Mesodermal cell (in vitro differentiated cells): ENCODE data around the gene TBX21.
"Not testable (repeated sequence)": the region's sequence is repeated elsewhere in the genome, so short reads cannot be mapped to it uniquely, and the experiment has no call there.

Experiments
- H3K27ac ChIP-seq: 2 replicates; pipeline ENCODE4 v1.7.0; 2013; ENCODE audit warnings: mild to moderate bottlenecking, low read depth, low read length, moderate library complexity; ENCODE audit not compliant: severe bottlenecking
- H3K36me3 ChIP-seq: 2 replicates; pipeline ENCODE4 v1.7.1; 2013; ENCODE audit warnings: mild to moderate bottlenecking, low read length, moderate library complexity; ENCODE audit not compliant: control insufficient read depth, insufficient read depth
- H3K4me1 ChIP-seq: one replicate; pipeline ENCODE4 v1.7.1; 2013; ENCODE audit warnings: mild to moderate bottlenecking, low read length; ENCODE audit not compliant: insufficient read depth, control insufficient read depth, poor library complexity, severe bottlenecking
- H3K4me3 ChIP-seq: 2 replicates; pipeline ENCODE4 v1.7.0; 2013; ENCODE audit warnings: low read length, control low read depth, mild to moderate bottlenecking; ENCODE audit not compliant: insufficient read depth, poor library complexity, severe bottlenecking; ENCODE audit errors: extremely low read depth
- H3K9me3 ChIP-seq: 2 replicates; pipeline ENCODE4 v1.7.1; 2013; ENCODE audit warnings: mild to moderate bottlenecking, low read length, moderate library complexity; ENCODE audit not compliant: control insufficient read depth
- WGBS, 2 experiments: methylation state at CpG; one replicate each; pipeline ENCODE4 v1.1.5; 2013; ENCODE audit warnings: missing lambda C conversion rate in 2 of 2; ENCODE audit not compliant: insufficient coverage in 2 of 2; 5-methylcytosine and 5-hydroxymethylcytosine counted together

TBX21 gene

DNA sequence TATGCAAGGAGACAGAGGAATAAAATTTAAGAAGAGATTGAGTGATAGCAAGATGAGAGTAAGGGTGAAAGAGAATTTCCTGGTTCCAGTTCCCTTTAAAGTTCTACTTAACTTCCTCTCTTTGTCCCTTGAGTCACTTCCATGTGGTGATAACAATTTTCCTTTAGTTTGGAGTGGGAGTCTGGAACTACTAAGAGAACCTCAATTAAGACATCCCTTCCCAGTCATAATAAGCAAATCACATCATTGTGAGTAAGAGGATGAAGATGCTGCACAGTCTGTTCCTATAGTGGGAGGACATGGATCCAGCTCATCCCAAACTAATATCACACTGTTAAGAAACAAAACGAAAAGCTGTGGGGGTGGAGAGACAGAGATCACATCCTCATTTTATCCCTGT lies 24.4 kb downstream of the TBX21 start:
- H3K9me3 ChIP-seq = peaks cover 5% of the 10 kb centered on the region
- no peak overlapping the region for H3K27ac ChIP-seq
- no peaks in the 10 kb centered on the region for H3K36me3 ChIP-seq
- H3K4me3 ChIP-seq = no peak overlapping the region
- no peaks in the 10 kb centered on the region for H3K4me1 ChIP-seq
- no CpG with 5 or more reads among the region's 1 CpG for WGBS, 2 experiments

DNA sequence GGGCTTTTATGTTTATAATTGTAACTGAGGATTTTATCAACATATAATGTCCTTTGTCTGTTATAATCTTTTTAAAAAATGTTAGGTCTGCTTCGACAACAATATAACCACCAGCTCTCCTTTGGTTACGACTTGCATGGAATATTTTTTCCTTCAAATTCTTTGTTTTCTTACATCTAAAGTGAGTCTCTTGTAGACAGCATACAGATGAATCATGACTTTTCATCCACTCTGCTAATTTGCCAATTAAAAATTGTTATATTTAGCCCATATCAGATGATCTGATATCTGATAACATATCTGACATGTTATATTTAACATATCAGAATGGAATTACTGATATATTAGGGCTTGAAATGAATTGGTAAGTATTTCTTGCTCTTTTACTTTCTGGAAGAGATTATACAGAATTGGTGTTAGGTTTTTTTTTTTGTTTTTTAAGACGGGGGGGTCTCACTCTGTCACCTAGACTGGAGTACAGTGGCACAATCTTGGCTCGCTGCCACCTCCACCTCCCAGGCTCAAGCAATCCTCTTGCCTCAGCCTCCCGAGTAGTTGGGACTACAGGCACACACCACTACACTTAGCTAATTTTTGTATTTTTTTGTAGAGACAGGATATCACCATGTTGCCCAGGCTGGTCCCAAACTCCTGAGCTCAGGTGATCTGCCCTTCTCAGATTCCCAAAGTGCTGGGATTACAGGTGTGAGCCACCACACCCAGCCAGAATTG lies 27.5 kb downstream of the TBX21 start:
- 80% methylated on average over 1 of the region's 5 CpGs; no CpG with 5 or more reads in 1 of the 2 experiments for WGBS, 2 experiments
- no peak overlapping the region for H3K27ac ChIP-seq
- H3K4me1 ChIP-seq = no peaks in the 10 kb centered on the region
- no peaks in the 10 kb centered on the region for H3K36me3 ChIP-seq
- H3K9me3 ChIP-seq = peaks cover 5% of the 10 kb centered on the region
- no peak overlapping the region for H3K4me3 ChIP-seq

DNA sequence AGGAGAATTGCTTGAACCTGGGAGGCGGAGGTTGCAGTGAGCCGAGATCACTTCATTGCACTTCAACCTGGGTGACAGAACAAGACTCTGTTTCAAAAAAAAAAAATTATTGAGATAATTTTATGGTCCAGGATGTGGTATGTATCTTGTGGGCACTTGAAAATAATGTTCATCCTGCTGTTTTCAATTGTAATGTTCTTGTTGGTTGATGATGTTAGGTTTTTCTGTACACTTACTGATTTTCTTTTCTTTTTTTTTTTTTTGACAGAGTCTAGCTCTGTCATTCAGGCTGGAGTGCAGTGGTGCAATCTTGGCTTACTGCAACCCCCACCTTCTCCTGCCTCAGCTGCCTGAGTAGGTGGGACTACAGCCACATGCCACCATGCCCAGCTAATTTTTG lies 29.7 kb downstream of the TBX21 start:
- Histone ChIP-seq H3K4me1 (no peaks in the 10 kb centered on the region), H3K36me3 (no peaks in the 10 kb centered on the region), H3K4me3 (no peak overlapping the region), H3K27ac (no peak overlapping the region), H3K9me3 (no peaks in the 10 kb centered on the region)
- 76 to 82% methylated on average over 2 of the region's 2 CpGs for WGBS, 2 experiments

DNA sequence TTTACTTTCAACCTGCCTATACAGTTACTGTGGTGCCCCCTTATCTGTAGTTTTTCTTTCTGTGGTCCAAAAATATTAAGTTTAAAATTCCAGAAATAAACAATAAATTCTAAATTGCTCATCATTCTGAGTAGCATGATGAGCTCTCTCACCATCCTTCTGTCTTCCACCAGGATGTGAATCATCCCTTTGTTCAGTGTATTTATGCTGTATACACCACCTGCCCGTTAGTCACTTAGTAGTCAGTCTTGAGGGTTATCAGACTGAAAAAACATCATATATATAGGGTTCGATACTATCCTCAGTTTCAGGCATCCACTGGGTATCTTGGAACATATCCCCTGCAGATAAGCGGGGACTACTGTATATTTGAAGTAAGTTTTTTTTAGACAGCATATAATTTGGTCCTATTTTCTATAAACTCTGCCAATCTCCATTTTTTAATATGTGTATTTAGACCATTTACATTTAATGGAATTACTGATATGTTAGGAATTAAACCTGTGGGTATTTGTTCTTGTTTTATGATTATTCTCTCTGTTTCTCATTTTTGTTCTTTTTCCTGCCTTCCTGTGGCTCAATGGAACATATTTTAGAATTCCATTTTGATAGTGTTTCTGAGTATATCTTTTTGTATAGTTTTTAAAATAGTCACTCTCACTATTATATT lies 31.0 kb downstream of the TBX21 start:
- peaks cover 1% of the 10 kb centered on the region for H3K9me3 ChIP-seq
- H3K4me3 ChIP-seq = no peak overlapping the region
- no peaks in the 10 kb centered on the region for H3K4me1 ChIP-seq
- H3K27ac ChIP-seq = no peak overlapping the region
- no peaks in the 10 kb centered on the region for H3K36me3 ChIP-seq
- 80% methylated on average over 1 of the region's 3 CpGs; no CpG with 5 or more reads in 1 of the 2 experiments for WGBS, 2 experiments

DNA sequence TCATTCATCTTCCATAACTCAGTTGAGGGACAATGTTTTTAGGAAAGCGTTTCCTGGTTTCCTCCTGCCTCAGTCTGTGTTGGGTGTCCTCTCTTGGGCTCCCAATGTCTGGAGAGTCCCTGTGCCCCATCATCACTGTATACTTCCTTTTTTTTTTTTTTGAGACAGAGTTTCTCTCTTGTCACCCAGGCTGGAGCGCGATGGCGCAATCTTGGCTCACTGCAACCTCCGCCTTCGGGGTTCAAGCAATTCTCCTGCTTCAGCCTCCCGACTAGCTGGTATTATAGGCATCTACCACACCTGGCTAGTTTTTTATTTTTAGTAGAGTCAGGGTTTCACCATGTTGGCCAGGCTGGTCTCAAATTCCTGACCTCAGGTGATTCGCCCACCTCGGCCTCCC lies 40.6 kb downstream of the TBX21 start:
- not testable (repeated sequence) for H3K4me1 ChIP-seq, H3K4me3 ChIP-seq, H3K9me3 ChIP-seq, H3K27ac ChIP-seq, H3K36me3 ChIP-seq
- 75 to 86% methylated on average over 5 to 7 of the region's 9 CpGs for WGBS, 2 experiments

DNA sequence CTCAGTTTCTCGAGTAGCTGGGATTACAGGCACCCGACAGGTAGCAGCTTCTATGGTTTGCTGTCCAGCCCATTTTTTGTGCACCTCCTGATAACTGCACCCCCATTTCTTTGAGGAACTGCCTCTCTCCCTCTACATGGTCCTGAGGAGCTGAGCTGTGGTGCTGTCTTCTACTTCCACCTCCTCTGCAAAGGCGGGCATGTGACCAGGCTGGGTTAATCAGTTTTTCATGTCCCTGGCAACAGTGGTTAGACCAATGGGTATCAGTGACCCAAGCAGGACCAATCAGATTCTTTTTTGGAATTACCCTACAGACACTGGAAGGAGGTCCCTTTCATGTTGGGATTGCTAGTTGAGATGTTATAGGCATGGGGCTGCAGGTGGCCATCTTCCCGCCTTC lies 41.3 kb downstream of the TBX21 start:
- Histone ChIP-seq H3K4me3 (no peak overlapping the region), H3K9me3 (no peaks in the 10 kb centered on the region), H3K4me1 (no peaks in the 10 kb centered on the region), H3K36me3 (no peaks in the 10 kb centered on the region), H3K27ac (no peak overlapping the region)
- 43 to 55% methylated on average over 3 to 4 of the region's 4 CpGs for WGBS, 2 experiments

DNA sequence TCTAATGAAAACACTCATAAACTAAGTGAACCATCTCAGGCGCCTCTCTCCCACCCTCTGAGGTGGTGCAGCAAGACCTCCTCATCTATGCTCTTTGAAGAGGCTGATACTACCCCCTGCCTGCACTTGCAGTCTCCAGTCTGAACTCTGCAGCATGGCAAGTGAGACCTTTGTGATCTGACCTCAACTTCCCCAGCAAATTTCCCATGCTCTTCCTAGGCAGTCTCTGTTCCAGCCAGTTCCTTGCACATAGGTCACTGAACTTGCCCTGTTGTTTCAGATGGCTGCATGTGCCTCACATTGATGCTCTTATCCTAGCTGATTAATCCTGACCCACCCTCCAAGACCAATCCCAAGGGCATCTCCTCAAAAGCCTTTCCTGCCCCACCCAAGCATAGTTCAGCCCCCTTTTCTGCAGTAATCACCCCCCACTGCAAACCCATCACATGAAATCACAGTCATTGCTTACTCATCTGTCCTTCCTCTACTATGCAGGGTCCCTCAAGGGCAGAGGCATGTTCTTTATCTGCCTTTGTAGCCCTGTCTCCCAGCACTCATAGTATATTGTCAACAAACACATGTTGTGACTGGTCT lies 42.0 kb downstream of the TBX21 start:
- no peak overlapping the region for H3K4me3 ChIP-seq
- WGBS, 2 experiments = 78 to 85% methylated on average over 1 of the region's 1 CpG

DNA sequence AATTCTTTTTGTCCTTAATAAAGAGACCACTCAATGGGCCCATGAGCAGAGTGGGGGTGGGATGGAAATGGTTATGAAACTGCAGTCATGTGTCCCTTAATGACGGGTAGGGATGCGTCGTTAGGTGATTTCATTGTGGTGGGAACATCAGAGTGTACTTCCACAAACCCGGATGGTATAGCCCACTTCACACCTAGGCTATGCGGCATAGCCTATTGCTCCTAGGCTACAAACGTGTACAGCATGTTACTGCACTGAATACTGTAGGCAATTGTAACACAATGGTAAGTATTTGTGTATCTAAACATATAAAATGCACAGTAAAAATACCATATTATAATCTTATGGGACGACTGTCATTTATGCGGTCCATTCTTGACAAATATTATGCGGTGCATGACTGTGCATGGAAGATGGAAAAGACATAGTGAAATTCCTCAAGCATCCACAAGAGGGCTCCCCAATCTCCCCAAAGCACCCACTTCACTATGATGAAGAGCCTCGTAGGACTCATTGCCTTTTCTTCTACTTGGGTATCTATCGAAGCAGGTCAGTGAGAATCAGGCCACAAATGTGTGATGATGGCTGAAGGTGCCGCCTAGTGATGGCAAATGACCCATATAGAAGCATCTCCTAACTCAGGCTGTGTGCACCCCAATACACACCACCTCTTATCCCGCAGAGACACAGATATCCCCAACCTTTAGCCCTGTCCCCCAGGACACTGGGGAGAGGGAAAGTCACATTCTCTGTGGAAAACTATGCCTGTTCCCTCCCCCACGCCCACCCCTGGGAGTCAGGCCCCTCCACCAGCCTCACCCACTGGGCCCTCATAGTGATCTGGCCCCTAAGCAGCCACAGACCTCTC lies 43.5 kb downstream of the TBX21 start:
- no peak overlapping the region for H3K27ac ChIP-seq
- no peaks in the 10 kb centered on the region for H3K4me1 ChIP-seq
- H3K4me3 ChIP-seq = no peak overlapping the region
- 20 to 25% methylated on average over 3 to 5 of the region's 14 CpGs for WGBS, 2 experiments
- H3K36me3 ChIP-seq = no peaks in the 10 kb centered on the region
- no peaks in the 10 kb centered on the region for H3K9me3 ChIP-seq

More for the DNA sequence above, 42.0 kb downstream of the TBX21 start:
- Histone ChIP-seq H3K27ac (no peak overlapping the region), H3K36me3 (no peaks in the 10 kb centered on the region), H3K9me3 (no peaks in the 10 kb centered on the region), H3K4me1 (no peaks in the 10 kb centered on the region)

DNA sequence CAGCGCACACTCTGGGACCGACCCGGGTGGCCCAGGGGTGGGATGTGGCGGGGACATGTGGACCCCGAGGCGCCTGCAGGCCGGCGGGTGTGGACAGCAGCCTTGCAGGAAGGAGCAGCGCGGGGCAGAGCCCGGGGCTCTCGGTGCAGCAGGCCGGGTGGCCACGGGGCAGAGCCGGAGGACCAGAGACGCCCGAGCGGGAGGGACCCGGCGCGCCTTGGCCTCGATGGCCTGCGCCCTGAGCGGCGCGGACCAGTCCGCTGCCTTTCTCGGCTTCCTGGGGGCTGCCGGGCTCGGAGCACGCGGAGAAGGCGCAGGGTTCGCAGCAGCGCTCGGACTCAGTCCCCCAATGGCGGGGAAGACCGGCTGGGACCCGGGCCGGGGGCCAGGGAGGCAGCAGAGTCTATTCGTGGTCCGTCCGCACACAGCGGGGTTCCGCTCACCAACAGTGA lies 45.2 kb downstream of the TBX21 start:
- Histone ChIP-seq H3K36me3 (no peaks in the 10 kb centered on the region), H3K4me1 (no peaks in the 10 kb centered on the region), H3K27ac (no peak overlapping the region), H3K4me3 (no peak overlapping the region), H3K9me3 (no peaks in the 10 kb centered on the region)
- 82 to 94% methylated on average over 25 to 40 of the region's 45 CpGs for WGBS, 2 experiments

DNA sequence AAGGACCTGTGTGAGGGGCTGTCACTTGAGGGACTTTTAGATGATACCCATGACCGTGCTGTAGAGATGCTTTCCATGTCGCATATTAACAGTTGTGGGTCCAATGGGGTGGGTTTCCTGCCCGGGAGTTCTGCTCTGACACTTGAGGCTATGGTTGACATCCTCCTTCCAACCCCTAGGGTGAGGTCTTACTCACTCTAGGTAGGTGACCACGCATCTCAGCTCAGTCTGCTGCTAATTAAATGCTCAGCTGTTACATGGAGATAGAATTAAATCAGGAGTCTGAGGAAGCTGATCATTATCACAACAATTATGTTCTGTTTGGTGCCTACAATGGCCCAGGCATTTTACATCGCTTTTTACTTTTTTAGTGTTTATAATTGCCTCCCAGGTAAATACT lies 48.4 kb downstream of the TBX21 start:
- Histone ChIP-seq H3K36me3 (no peaks in the 10 kb centered on the region), H3K9me3 (no peaks in the 10 kb centered on the region)

More for the DNA sequence above, 48.4 kb downstream of the TBX21 start:
- 61 to 90% methylated on average over 2 to 3 of the region's 5 CpGs for WGBS, 2 experiments
- no peak overlapping the region for H3K27ac ChIP-seq
- no peaks in the 10 kb centered on the region for H3K4me1 ChIP-seq
- no peak overlapping the region for H3K4me3 ChIP-seq
